GM19397 (cell line): ENCODE results near the gene AGPS.
"Not testable (repeated sequence)": the region's sequence is repeated elsewhere in the genome, so short reads cannot be mapped to it uniquely, and the experiment has no call there.

Source experiments
- ATAC-seq: cut with Tn5 transposase; IDR thresholded peaks from one replicate; pipeline ENCODE4 v1.9.1; 2021; ENCODE audit warnings: mild to moderate bottlenecking, moderate library complexity; ENCODE audit not compliant: unreplicated experiment

Gene AGPS

GRCh38 chr2:177547772-177548171 is 155.2 kb downstream of the AGPS start:
- no peak for ATAC-seq

DNA sequence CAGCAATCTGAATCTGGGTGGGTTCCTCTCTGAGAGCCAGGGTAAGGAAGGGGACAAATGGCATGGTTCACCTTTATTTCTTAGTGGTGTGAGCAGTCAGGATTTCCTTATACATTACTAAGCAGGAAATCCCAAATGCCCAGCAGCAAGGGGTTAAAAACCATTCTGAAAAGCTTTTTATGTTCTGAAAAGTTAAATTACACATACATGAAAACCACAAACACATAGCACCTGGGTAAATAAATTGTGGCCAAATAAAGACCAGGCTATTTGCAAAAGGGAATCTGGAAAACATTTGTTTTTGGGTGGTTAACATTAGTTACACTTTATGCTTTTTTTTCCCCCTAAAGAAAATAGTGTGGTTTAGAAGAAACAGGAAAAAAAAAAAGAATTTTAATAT is 156.1 kb downstream of the AGPS start:
- no peak for ATAC-seq

GRCh38 chr2:177549171-177549570 is 156.6 kb downstream of the AGPS start:
- ATAC-seq: no peak

DNA sequence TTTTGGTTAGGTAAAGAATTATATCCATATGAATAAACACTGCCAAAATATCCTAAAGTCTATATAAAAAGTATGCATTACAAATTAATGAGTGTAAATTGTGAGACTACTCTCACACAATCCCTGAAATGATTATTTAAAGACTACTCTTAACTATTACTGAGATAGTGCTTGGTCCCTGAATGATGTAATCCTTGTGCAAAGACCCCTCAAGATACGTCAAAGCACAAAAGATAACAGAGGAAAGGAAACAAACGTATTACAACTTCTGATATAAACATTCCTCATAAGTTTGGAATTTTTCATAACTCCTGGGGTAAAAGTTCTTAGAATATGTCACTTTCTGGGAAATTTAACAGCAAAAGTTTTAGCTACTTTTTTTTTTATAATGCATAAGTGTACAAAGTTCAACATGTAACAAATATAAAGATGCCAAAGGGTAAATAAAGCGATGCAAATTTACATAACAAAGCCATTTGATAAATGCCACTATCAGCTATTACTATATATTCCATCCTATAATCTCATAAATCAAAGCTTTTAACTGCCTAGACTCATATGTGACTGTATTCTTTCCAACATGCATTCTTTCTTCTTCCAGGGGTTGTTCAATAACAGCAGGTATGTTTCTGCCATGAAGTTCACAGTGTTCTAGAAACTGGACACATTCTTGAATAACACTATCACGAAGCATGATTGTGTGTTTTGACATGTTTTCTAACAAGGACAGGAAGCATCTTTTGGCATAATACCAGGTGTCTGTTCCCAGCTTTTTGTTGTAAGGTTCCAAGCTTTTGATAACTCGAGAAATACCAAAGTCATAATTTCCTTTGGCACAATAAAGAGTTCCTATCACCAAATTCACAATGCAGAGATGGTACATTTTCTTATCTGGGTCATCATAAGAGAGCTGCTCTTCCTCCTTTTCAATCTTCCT is 158.0 kb downstream of the AGPS start:
- ATAC-seq: no peak

DNA sequence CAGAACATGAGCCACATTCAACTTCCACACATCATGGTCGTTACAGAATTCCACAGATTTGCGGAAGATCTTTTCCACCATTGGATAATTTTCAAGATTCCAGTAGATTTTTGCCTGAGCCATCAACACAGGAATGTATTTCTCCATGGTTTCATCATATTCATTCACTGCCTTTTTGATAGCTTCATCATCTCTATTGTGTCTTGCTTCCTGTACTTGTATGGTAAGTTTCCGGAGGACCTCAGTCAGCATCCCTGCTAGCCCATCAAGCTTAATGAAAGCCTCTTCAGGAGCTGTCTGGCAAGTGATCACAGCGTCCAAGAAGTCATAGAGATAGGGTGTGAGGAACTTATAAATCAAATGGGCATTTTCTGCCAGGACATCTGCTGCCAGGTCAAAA is 158.8 kb downstream of the AGPS start:
- ATAC-seq: not testable (repeated sequence)

DNA sequence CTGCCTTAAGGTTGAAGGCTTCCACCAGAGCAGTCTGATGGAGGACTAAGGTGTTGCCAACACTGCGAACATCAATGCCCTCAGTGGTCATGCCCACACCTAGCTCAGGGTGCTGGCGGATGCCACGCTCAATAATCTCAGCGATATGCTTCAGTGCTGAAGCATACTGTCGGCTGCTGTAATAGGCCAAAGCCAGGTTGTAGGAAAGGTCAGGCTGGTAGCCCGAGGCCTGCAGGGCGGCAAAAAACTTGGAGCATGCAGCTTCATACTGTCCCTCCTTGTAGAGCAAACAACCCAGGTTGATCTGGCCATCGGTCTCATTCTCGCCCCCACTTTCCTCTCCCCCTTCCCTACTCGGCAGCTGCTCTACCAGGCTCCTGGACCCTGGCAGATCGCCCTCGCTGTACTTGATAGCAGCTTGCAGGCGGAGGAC is 159.4 kb downstream of the AGPS start:
- ATAC-seq: no peak

DNA sequence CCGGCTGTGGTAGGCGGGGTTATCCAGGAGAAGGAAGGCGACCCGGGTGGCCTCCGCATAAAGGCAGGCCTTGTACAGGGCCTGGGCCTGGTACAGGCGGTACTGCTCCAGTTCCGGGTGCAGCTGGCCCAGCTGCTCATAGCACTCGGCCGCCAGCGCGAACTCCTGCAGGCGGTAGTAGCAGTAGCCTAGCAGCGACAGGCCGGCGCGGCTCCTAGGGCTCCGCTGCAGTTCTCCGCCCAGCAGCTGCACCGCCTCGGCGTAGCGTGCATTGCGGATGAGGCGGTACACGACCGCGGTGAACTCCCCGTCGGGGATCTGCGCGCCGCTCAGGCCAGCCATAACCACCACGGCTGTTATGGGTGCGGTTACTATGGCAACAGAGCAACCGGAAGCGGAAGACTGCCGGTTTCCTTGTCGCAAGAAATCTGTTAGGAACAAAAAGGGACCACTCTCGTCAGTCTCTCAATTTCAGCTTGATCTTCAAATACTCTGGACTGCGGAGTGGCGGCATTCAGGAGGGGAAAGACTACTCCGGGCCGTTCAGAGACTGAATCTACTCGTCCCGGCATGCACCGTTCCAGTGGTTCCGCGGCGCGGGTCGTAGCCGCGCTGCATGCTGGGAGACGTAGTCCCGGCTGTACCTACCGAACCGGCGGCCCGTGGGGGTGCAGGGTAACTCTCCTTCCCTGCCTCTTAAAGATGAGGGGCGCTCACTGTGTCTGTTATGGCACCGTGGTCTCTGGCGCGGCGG is 160.0 kb downstream of the AGPS start:
- peak; percentile 95 for ATAC-seq

DNA sequence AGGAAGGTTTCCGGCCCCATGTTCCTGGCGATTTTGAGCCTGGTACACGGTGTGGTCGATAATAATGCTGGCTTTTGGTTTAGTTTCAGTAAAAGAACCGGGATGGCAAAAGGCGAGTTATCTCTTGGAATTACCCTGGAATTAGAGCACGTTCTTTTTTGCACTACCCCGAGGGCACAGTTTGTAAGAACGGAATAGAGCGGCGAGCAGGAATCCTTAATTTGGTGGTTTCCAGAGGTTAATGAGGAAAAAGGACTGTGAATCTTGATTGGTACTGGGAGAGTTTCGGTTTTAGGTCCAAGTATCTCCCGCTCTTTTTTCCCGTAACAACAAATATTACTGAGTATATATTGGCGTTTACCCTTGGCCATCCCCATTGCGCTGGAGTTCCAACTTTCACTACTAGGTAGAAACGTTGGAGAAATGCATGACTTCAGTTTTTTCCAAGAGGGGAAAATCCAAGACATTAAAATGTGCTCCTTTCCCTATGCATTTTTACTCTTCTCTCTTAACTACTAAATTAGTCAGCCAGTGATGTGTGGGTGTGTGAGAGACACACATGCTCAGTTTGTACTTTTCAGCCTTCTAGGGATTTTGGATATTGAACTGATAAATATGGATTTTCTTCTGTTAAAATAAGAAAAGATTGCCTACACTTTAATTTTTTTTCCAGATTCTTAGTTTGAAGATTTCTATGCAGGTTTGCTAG is 160.8 kb downstream of the AGPS start:
- ATAC-seq: no peak

DNA sequence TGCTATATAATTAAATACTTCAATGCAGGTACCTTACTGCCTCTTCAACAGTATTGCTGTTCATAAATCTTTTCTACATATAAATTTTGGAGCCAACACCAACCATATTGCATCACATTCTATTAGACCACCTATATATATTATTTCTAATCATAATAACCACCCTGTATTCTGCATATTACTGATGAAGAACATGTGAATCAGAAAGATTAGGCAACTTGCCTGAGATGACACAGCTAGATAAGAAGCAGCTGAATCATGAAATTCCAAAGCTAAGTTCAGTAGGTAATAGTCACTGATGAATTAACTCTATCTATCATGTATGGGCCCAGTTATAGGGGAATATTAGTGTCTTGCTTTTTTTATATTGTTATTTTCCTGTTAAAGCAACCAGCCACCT is 161.8 kb downstream of the AGPS start:
- no peak for ATAC-seq

DNA sequence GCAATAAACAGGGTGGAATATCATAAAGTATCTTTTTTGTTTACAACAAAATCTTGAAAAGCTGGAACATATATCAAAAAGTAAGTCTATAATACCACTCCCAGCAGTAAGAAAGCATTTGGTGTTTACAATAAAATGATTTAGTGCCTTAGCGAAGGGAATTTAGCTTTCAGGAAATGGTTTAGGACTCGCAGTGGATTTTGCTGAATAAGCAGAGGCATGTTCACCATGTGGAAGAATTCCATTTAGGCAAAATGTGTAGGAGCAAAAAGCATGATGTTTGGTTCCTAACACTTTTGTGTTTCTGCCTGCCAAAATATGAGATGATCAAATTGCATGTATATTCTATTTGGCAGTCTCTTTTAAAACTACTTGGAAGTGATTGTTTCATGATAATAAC is 163.6 kb downstream of the AGPS start:
- ATAC-seq: no peak

DNA sequence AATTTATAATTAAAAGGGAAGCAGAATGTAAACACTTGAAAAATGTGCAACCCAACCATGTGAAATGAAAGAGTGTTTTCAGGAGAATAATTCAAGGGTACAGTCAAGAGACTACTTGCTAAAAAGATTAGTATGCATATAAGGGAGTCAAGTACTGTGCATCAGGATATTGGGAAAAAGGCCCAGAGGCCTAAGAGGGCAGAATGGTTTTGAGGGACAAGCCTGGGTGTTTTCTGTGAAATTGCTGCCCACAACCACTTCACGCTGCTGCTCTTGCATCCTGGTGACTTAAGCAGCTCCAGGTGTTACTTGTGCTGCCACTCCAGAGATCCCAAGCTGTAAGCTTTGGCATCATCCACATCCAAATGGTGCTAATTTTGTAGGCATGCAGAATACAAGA is 165.2 kb downstream of the AGPS start:
- ATAC-seq: no peak

- ATAC-seq: no peak
Measured at GRCh38 chr2:177559638-177560037, 167.1 kb downstream of the AGPS start.

DNA sequence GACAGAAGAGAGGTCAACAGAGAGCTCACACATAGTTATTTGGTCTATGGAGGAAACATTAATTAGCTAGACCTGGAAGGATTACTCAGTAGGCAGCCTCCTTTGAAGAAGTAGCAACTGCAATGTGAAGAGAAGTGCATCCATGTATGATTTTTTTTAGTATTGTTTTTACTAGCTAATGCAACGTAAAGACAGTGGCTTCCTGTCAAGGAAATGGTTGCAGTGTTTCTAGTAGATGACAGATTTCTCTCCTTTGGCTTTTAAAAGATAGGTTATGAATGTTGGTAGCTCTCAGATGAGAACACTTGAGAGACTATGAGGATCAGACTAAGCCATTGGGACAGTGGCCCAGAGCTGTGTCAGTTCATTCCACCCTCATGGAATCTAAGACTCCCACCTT is 175.8 kb downstream of the AGPS start:
- no peak for ATAC-seq

DNA sequence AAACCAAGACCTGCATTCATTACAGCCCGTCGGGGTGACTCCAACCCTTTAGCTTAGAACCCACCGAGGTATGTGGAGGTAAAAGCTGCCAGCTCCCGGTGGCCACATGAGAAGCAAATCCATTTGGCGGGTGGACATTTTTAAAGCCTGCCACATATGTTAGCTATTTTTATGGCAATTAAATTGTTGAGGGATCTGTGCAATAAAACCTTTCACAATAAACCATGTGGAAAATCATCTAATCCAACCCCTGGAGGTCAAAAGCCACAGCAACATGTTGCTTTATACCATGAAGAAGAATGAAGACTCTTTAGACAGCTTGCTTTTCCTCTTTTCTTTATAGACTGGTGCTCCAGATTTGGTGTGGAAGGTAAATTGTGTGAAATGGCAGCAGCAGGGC is 176.3 kb downstream of the AGPS start:
- ATAC-seq: no peak

- ATAC-seq: no peak
Measured at GRCh38 chr2:177572236-177572671, 179.7 kb downstream of the AGPS start.

DNA sequence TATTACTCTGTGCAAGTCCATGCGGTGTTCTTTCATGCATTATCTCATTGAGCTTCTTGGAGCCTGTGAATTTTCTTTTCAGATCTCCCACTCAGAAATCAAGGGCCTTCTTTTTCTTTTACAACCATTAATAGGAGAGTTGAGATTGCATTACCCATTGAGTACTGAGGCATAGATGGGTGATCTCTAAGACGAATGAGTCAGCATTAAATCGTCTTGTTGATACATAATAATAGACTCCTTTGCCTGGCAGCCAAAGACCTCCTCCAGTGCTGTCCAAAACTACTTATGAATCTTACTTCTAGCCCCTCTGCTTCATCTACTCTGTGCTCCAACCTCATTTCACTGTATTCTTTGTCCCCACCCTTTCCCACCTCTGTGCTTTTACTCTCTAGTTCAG is 180.5 kb downstream of the AGPS start:
- ATAC-seq: no peak

DNA sequence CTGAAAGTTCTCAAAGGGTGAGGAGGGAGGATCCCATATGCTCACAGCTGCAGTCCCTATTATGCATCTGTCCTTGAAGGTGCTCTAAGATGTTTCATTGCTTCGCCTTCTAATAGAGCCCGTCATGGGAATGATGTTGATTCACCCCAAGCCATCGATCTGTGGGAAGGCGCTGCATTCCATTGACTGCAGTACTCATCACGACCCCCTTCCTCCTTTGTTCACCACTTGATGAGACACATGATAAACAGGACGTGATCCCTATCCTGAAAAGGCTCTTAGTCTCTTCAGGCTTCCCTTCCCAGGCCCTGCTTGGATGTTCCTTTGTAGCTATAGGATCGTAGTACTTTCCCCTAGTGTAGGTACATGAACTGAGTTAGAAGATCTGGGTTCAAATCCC is 181.8 kb downstream of the AGPS start:
- no peak for ATAC-seq

DNA sequence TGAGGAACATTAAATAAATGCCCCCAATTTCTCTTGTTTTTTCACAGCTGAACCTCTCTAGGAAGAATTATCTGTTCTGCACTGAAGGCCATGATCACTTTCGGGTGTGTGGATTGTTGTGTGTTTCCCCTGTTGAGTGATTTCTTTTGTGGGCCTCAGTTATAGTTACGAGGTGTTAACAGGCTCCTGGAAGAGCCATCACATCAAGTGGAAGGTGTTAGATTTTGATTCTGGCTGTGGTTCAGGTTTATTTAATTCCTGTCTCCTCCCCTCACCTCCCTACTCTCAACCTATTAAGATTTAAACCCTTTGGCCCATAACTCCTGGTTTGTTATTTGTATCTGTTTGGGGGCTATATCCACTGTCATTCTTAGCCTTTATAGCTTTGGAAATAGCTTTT is 182.8 kb downstream of the AGPS start:
- no peak for ATAC-seq

GRCh38 chr2:177577075-177577474 is 184.5 kb downstream of the AGPS start:
- no peak for ATAC-seq

DNA sequence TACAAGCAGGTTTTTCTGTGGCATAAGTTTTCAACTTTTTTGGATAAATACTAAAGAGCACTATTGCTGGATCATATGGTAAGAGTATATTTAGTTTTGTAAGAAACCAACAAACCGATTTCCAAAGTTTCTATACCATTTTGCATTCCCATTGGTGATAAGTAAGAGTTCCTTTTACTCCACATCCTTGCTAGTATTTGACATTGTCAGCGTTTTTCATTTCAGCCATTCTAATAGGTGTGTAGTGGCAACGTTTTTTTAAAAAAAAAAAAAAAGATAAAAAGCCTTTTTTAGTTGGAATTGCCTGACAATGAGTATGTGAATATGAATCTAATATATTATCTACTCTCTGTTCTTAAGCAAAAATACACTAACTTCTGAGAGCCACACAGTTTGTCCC is 185.9 kb downstream of the AGPS start:
- no peak for ATAC-seq

DNA sequence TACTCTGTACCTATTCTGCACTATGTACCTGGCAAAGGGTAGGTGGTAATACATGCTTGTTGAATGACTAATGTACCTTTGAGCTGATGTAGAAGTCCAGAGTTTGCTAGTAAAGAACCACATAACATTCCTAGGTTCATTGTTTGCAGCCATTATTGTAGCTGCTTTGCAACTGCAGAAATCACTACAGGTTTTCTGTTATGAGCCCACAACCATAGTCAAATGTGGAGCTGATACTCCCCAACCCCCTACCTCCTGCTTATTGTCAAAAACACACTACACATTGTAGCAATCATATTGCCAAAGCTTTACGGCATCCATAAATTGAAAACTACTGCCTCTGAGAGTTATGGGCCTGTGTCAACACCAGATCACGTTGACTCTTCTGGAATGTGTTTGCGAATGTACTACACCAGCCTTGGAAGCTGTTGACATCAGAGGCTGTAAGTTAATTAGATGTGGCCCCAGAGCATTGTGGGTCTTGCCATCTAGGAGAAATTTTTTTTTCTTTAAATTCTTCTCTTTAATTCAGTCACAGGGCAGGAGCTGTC is 187.0 kb downstream of the AGPS start:
- ATAC-seq: no peak
